GM23338 (cell line): Measurements from ENCODE around the gene RBL1. TPM values are rescaled to one million over a fixed set of nuclear protein-coding genes. Genes with fewer than 3 reads are reported as not detected.
A peak's percentile ranks its signal among the peaks of the same experiment; 100 is the strongest.

ENCODE experiments used
- ATAC-seq: fragments of 200-7000 bp; cut with Tn5 transposase; 3 replicates; pipeline ENCODE4 v1.9.1; 2020
- DNase-seq: peaks from one replicate; pipeline ENCODE4 v3.0.0-alpha.2; 2015; ENCODE audit warnings: low spot score
- H2AFZ ChIP-seq: fragments of 200-600 bp; sonication (generic); 2 replicates; pipeline ENCODE4 v1.8.0; 2016; ENCODE audit warnings: antibody characterized with exemption, mild to moderate bottlenecking, moderate library complexity
- H3F3A ChIP-seq: fragments of 200-600 bp; sonication (generic); replicated peaks from 2 replicates; pipeline ENCODE4 v1.8.0; 2017; ENCODE audit warnings: antibody characterized with exemption, mixed run types, low read depth
- H3K27ac ChIP-seq: fragments of 200-600 bp; sonication (generic); 2 replicates; pipeline ENCODE4 v1.6.1; 2016; ENCODE audit warnings: low read depth
- H3K27me3 ChIP-seq: fragments of 200-600 bp; sonication (generic); 2 replicates; pipeline ENCODE4 v1.8.0; 2016; ENCODE audit warnings: mild to moderate bottlenecking, mixed run types, moderate library complexity; ENCODE audit not compliant: insufficient read depth
- H3K36me3 ChIP-seq: fragments of 200-600 bp; sonication (generic); 2 replicates; pipeline ENCODE4 v1.8.0; 2016; ENCODE audit warnings: mild to moderate bottlenecking; ENCODE audit not compliant: insufficient read depth
- H3K4me1 ChIP-seq: fragments of 200-600 bp; sonication (generic); 2 replicates; pipeline ENCODE4 v1.8.0; 2016; ENCODE audit warnings: mild to moderate bottlenecking, moderate library complexity; ENCODE audit not compliant: insufficient read depth
- H3K4me2 ChIP-seq: fragments of 200-600 bp; sonication (generic); 2 replicates; pipeline ENCODE4 v1.7.1; 2017; ENCODE audit warnings: mixed run types
- H3K4me3 ChIP-seq: fragments of 200-600 bp; sonication (generic); 2 replicates; pipeline ENCODE4 v1.6.1; 2016; ENCODE audit warnings: mixed run types
- H3K79me2 ChIP-seq: fragments of 200-600 bp; sonication (generic); replicated peaks from 2 replicates; pipeline ENCODE4 v1.8.0; 2017; ENCODE audit warnings: mild to moderate bottlenecking; ENCODE audit not compliant: insufficient read depth
- H3K9me2 ChIP-seq: fragments of 200-600 bp; sonication (generic); 2 replicates; pipeline ENCODE4 v1.8.0; 2017; ENCODE audit not compliant: insufficient read depth
- H4K20me1 ChIP-seq: fragments of 200-600 bp; sonication (generic); replicated peaks from 2 replicates; pipeline ENCODE4 v1.8.0; 2017; ENCODE audit warnings: mild to moderate bottlenecking; ENCODE audit not compliant: insufficient read depth
- H3K27ac Mint-ChIP-seq: 2 replicates; pipeline ENCODE4 v1.8.0; 2020; ENCODE audit warnings: inconsistent platforms, mild to moderate bottlenecking, moderate library complexity, mixed read lengths
- H3K27me3 Mint-ChIP-seq: 3 replicates; pipeline ENCODE4 v1.8.0; 2022; ENCODE audit warnings: low read depth, mild to moderate bottlenecking, moderate library complexity, mixed read lengths, inconsistent platforms; ENCODE audit not compliant: insufficient read depth, poor library complexity
- H3K36me3 Mint-ChIP-seq: 3 replicates; pipeline ENCODE4 v1.8.0; 2021; ENCODE audit warnings: low read depth, mild to moderate bottlenecking, inconsistent platforms, moderate library complexity, mixed read lengths
- H3K4me1 Mint-ChIP-seq: 3 replicates; pipeline ENCODE4 v1.8.0; 2020; ENCODE audit warnings: mild to moderate bottlenecking, inconsistent platforms, mixed read lengths
- H3K4me3 Mint-ChIP-seq: 3 replicates; pipeline ENCODE4 v1.8.0; 2021; ENCODE audit warnings: moderate library complexity, mild to moderate bottlenecking, inconsistent platforms, mixed read lengths
- H3K9me3 Mint-ChIP-seq: 3 replicates; pipeline ENCODE4 v1.8.0; 2020; ENCODE audit warnings: moderate library complexity, mild to moderate bottlenecking, inconsistent platforms, mixed read lengths
- ETS1 ChIP-seq: IDR thresholded peaks from 2 replicates; pipeline ENCODE4 v1.6.1; 2016; ENCODE audit warnings: antibody characterized with exemption
- EZH2 ChIP-seq: fragments of 200-600 bp; sonication (generic); IDR thresholded peaks from one replicate; pipeline ENCODE4 v1.8.0; 2017; ENCODE audit warnings: antibody characterized with exemption, mild to moderate bottlenecking, low read depth; ENCODE audit not compliant: unreplicated experiment
- EZH2phosphoT487 ChIP-seq: fragments of 200-600 bp; sonication (generic); IDR thresholded peaks from one replicate; pipeline ENCODE4 v1.8.1; 2018; ENCODE audit warnings: antibody characterized with exemption; ENCODE audit not compliant: unreplicated experiment
- JUNB ChIP-seq: IDR thresholded peaks from one replicate; pipeline ENCODE4 v1.6.1; 2016; ENCODE audit warnings: antibody characterized with exemption; ENCODE audit not compliant: unreplicated experiment
- NANOG ChIP-seq: IDR thresholded peaks from 2 replicates; pipeline ENCODE4 v1.6.1; 2016; ENCODE audit warnings: antibody characterized with exemption, borderline replicate concordance
- ZNF114 ChIP-seq: fragments of 250-450 bp; sonication (Bioruptor Pico); IDR thresholded peaks from 2 replicates; pipeline ENCODE4 v1.5.0; 2020; ENCODE audit warnings: mild to moderate bottlenecking, moderate library complexity
- ZNF331 ChIP-seq: fragments of 250-450 bp; sonication (Bioruptor Pico); IDR thresholded peaks from 2 replicates; pipeline ENCODE4 v1.5.0; 2020; ENCODE audit warnings: low read depth, mild to moderate bottlenecking, moderate library complexity
- polyA plus RNA-seq: library from polyadenylated mRNA; unstranded; fragments of >200 nt; fragmentation: Nextera tagmentation; extraction: Ambion mirVana; gene quantifications from 2 replicates; pipeline ENCODE4 v1.2.1, GENCODE V29; 2016
- total RNA-seq: library from RNA; depleted of rRNA; stranded (reverse); fragments of >200 nt; shearing (Covaris generic); gene quantifications from 2 replicates; pipeline ENCODE4 v1.2.3, GENCODE V29; 2014
- TF ChIP-seq, protein P1 (sequence below): fragments of 250-450 bp; sonication (Bioruptor Pico); IDR thresholded peaks from 2 replicates; pipeline ENCODE4 v1.5.0; 2020; ENCODE audit warnings: mild to moderate bottlenecking, moderate library complexity
- TF ChIP-seq, protein P2 (sequence below), 2 experiments: fragments of 200-600 bp in 1 of 2; sonication (generic) in 1 of 2; conservative IDR thresholded peaks; 2 replicates each; pipeline versions ENCODE4 v1.5.1 to v1.6.1; 2016 to 2017; ENCODE audit warnings: antibody characterized with exemption in 2 of 2, low read depth in 2 of 2, mild to moderate bottlenecking in 2 of 2, moderate library complexity in 1 of 2
- TF ChIP-seq, protein P3 (sequence below): IDR thresholded peaks from one replicate; pipeline ENCODE4 v1.6.1; 2018; ENCODE audit warnings: antibody characterized with exemption; ENCODE audit not compliant: unreplicated experiment

Gene RBL1
- total and polyA plus RNA-seq, 2 experiments from 2014 or later, result 6.4 to 12.6 TPM

DNA sequence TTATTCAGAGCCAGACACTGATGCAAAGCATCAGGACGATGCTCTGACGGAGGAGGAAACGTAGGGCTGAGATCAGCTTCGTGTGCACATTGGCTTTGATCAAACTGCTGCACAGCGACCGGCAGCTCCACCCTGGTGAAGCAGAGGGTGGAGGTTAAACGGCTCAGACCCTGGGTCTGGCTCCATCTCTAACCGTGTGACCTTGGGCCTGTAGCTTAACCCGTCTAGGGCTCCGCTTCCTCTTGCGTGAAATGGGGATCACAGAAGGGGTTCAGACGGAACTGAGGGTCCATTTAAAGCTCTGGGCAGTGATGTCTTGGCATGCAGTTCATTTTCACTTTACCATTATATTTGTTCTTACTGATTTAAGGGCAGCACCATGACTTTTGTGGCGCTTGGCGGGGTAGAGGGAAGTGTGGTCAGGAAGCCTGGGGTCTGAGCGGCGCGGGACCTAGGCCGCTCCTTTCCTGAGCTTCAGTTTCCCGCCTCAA is 644 bp downstream of the RBL1 start:
- ATAC-seq (peak; percentile 15), DNase-seq (no peak)
- Mint-ChIP-seq H3K4me3 (peak overlapping the region; percentile 85), H3K4me1 (peaks cover 25% of the 10 kb centered on the region), H3K9me3 (no peaks in the 10 kb centered on the region; the same call in 2 of the 3 replicates), H3K27me3 (peaks cover 12% of the 10 kb centered on the region), H3K27ac (peak overlapping the region; percentile 98), H3K36me3 (peaks cover 20% of the 10 kb centered on the region)
- Histone ChIP-seq H3F3A (no peaks in the 10 kb centered on the region), H2AFZ (peak overlapping the region; percentile 69; the same call in 1 of the 2 replicates), H3K79me2 (peaks cover 22% of the 10 kb centered on the region), H3K4me1 (peaks cover 20% of the 10 kb centered on the region), H3K4me2 (peak overlapping the region; percentile 78), H3K9me2 (no peaks in the 10 kb centered on the region), H3K27me3 (no peaks in the 10 kb centered on the region), H3K36me3 (no peaks in the 10 kb centered on the region), H3K4me3 (peak overlapping the region; percentile 68), H3K27ac (peak overlapping the region; percentile 99), H4K20me1 (peaks cover 6% of the 10 kb centered on the region; the same call in 1 of the 2 replicates)
- no peak for TF ChIP-seq EZH2
- no peak for TF ChIP-seq JUNB
- no peak for TF ChIP-seq NANOG
- TF ChIP-seq ZNF331 (CRISPR knock-in tag), result no peak
- TF ChIP-seq, protein P1, sequence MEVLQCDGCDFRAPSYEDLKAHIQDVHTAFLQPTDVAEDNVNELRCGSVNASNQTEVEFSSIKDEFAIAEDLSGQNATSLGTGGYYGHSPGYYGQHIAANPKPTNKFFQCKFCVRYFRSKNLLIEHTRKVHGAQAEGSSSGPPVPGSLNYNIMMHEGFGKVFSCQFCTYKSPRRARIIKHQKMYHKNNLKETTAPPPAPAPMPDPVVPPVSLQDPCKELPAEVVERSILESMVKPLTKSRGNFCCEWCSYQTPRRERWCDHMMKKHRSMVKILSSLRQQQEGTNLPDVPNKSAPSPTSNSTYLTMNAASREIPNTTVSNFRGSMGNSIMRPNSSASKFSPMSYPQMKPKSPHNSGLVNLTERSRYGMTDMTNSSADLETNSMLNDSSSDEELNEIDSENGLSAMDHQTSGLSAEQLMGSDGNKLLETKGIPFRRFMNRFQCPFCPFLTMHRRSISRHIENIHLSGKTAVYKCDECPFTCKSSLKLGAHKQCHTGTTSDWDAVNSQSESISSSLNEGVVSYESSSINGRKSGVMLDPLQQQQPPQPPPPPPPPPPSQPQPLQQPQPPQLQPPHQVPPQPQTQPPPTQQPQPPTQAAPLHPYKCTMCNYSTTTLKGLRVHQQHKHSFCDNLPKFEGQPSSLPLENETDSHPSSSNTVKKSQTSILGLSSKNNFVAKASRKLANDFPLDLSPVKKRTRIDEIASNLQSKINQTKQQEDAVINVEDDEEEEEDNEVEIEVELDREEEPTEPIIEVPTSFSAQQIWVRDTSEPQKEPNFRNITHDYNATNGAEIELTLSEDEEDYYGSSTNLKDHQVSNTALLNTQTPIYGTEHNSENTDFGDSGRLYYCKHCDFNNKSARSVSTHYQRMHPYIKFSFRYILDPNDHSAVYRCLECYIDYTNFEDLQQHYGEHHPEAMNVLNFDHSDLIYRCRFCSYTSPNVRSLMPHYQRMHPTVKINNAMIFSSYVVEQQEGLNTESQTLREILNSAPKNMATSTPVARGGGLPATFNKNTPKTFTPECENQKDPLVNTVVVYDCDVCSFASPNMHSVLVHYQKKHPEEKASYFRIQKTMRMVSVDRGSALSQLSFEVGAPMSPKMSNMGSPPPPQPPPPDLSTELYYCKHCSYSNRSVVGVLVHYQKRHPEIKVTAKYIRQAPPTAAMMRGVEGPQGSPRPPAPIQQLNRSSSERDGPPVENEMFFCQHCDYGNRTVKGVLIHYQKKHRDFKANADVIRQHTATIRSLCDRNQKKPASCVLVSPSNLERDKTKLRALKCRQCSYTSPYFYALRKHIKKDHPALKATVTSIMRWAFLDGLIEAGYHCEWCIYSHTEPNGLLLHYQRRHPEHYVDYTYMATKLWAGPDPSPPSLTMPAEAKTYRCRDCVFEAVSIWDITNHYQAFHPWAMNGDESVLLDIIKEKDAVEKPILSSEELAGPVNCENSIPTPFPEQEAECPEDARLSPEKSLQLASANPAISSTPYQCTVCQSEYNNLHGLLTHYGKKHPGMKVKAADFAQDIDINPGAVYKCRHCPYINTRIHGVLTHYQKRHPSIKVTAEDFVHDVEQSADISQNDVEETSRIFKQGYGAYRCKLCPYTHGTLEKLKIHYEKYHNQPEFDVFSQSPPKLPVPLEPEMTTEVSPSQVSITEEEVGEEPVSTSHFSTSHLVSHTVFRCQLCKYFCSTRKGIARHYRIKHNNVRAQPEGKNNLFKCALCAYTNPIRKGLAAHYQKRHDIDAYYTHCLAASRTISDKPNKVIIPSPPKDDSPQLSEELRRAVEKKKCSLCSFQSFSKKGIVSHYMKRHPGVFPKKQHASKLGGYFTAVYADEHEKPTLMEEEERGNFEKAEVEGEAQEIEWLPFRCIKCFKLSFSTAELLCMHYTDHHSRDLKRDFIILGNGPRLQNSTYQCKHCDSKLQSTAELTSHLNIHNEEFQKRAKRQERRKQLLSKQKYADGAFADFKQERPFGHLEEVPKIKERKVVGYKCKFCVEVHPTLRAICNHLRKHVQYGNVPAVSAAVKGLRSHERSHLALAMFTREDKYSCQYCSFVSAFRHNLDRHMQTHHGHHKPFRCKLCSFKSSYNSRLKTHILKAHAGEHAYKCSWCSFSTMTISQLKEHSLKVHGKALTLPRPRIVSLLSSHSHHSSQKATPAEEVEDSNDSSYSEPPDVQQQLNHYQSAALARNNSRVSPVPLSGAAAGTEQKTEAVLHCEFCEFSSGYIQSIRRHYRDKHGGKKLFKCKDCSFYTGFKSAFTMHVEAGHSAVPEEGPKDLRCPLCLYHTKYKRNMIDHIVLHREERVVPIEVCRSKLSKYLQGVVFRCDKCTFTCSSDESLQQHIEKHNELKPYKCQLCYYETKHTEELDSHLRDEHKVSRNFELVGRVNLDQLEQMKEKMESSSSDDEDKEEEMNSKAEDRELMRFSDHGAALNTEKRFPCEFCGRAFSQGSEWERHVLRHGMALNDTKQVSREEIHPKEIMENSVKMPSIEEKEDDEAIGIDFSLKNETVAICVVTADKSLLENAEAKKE (CRISPR knock-in tag), result no peak
- TF ChIP-seq, protein P2, sequence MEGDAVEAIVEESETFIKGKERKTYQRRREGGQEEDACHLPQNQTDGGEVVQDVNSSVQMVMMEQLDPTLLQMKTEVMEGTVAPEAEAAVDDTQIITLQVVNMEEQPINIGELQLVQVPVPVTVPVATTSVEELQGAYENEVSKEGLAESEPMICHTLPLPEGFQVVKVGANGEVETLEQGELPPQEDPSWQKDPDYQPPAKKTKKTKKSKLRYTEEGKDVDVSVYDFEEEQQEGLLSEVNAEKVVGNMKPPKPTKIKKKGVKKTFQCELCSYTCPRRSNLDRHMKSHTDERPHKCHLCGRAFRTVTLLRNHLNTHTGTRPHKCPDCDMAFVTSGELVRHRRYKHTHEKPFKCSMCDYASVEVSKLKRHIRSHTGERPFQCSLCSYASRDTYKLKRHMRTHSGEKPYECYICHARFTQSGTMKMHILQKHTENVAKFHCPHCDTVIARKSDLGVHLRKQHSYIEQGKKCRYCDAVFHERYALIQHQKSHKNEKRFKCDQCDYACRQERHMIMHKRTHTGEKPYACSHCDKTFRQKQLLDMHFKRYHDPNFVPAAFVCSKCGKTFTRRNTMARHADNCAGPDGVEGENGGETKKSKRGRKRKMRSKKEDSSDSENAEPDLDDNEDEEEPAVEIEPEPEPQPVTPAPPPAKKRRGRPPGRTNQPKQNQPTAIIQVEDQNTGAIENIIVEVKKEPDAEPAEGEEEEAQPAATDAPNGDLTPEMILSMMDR (conservative IDR thresholded peaks at IDR 0.05; ENCODE audit: low read depth in 2 of 2), result no peak
- no peak for TF ChIP-seq EZH2phosphoT487
- no peak for TF ChIP-seq ETS1
- TF ChIP-seq, protein P3, sequence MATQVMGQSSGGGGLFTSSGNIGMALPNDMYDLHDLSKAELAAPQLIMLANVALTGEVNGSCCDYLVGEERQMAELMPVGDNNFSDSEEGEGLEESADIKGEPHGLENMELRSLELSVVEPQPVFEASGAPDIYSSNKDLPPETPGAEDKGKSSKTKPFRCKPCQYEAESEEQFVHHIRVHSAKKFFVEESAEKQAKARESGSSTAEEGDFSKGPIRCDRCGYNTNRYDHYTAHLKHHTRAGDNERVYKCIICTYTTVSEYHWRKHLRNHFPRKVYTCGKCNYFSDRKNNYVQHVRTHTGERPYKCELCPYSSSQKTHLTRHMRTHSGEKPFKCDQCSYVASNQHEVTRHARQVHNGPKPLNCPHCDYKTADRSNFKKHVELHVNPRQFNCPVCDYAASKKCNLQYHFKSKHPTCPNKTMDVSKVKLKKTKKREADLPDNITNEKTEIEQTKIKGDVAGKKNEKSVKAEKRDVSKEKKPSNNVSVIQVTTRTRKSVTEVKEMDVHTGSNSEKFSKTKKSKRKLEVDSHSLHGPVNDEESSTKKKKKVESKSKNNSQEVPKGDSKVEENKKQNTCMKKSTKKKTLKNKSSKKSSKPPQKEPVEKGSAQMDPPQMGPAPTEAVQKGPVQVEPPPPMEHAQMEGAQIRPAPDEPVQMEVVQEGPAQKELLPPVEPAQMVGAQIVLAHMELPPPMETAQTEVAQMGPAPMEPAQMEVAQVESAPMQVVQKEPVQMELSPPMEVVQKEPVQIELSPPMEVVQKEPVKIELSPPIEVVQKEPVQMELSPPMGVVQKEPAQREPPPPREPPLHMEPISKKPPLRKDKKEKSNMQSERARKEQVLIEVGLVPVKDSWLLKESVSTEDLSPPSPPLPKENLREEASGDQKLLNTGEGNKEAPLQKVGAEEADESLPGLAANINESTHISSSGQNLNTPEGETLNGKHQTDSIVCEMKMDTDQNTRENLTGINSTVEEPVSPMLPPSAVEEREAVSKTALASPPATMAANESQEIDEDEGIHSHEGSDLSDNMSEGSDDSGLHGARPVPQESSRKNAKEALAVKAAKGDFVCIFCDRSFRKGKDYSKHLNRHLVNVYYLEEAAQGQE, result no peak
- TF ChIP-seq ZNF114, result no peak
